ENCODE results near the gene CYB5R4. TPM values are rescaled to one million over a fixed set of nuclear protein-coding genes. Genes with fewer than 3 reads are reported as not detected.
"Not testable (repeated sequence)": the region's sequence is repeated elsewhere in the genome, so short reads cannot be mapped to it uniquely, and the experiment has no call there.

CYB5R4 gene
- total and polyA plus RNA-seq, 12 donors = 1.2 to 20.0 (median 15.5) TPM

- Histone ChIP-seq H3K9me3 (peaks cover 0 to 44% (median 15%) of the 10 kb centered on the region in 11 donors), H3K27ac (no peak overlapping the region), H3K4me1 (no peaks in the 10 kb centered on the region), H3K4me3 (no peak overlapping the region), H3K27me3 (no peaks in the 10 kb centered on the region), H3K36me3 (peaks cover 0 to 9% (median 0%) of the 10 kb centered on the region in 9 donors)
- ATAC-seq (no peak), DNase-seq (no peak)
- TF ChIP-seq, protein P1, sequence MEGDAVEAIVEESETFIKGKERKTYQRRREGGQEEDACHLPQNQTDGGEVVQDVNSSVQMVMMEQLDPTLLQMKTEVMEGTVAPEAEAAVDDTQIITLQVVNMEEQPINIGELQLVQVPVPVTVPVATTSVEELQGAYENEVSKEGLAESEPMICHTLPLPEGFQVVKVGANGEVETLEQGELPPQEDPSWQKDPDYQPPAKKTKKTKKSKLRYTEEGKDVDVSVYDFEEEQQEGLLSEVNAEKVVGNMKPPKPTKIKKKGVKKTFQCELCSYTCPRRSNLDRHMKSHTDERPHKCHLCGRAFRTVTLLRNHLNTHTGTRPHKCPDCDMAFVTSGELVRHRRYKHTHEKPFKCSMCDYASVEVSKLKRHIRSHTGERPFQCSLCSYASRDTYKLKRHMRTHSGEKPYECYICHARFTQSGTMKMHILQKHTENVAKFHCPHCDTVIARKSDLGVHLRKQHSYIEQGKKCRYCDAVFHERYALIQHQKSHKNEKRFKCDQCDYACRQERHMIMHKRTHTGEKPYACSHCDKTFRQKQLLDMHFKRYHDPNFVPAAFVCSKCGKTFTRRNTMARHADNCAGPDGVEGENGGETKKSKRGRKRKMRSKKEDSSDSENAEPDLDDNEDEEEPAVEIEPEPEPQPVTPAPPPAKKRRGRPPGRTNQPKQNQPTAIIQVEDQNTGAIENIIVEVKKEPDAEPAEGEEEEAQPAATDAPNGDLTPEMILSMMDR (IDR thresholded peaks at IDR 0.05) = no peak
- intact Hi-C loops (cut with DNase I) = no loop called here
- WGBS, 2 donors = 89 to 98% methylated on average over 4 of the region's 4 CpGs
Measured at GRCh38 chr6:83905648-83906047, 46.2 kb downstream of the CYB5R4 start.

- Histone ChIP-seq H3K36me3 (peaks cover 0 to 12% (median 0%) of the 10 kb centered on the region in 9 donors), H3K9me3 (peaks cover 0 to 26% (median 15%) of the 10 kb centered on the region in 11 donors)
- H3K4me3 ChIP-seq; DNase-seq; intact Hi-C loops (cut with DNase I); H3K4me1 ChIP-seq; H3K27ac ChIP-seq; ATAC-seq; H3K27me3 ChIP-seq: not testable (repeated sequence)
- 95 to 98% methylated on average over 5 of the region's 5 CpGs for WGBS, 2 donors
Measured at GRCh38 chr6:83907623-83908390, 48.3 kb downstream of the CYB5R4 start.

DNA sequence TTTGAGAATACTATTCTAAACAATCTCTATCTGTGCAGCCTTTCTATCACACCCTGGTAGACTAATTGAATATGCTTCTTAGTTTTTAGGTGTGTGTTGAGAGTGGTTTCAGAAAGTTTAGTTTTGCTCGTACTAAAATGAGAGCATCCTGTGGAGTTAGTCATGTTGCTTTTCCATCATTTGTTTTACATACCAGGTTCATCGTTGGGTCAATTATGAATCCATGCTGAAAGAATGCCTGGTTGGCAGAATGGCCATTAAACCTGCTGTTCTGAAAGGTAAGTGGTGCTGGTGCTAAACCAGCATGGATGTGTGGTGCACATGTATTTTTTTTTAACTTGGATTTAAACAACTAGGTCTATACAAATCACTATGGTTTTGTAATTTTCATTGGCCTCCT, 49.3 kb downstream of the CYB5R4 start:
- intact Hi-C loops (cut with DNase I) = no loop called here
- ATAC-seq = no peak

GRCh38 chr6:83911278-83911677, 51.8 kb downstream of the CYB5R4 start:
- DNase-seq = no peak
- intact Hi-C loops (cut with DNase I) = no loop called here
- Histone ChIP-seq H3K36me3 (peaks cover 0 to 12% (median 0%) of the 10 kb centered on the region in 9 donors), H3K27ac (no peak overlapping the region), H3K27me3 (no peaks in the 10 kb centered on the region), H3K9me3 (no peaks in the 10 kb centered on the region), H3K4me1 (peaks cover 0 to 9% (median 0%) of the 10 kb centered on the region in 9 donors), H3K4me3 (no peak overlapping the region)
- TF ChIP-seq, protein P1 (IDR thresholded peaks at IDR 0.05) = no peak
- no peak for ATAC-seq

More for the DNA sequence above, 49.3 kb downstream of the CYB5R4 start:
- Histone ChIP-seq H3K27me3 (no peaks in the 10 kb centered on the region), H3K36me3 (peaks cover 0 to 12% (median 0%) of the 10 kb centered on the region in 9 donors), H3K9me3 (peaks cover 0 to 16% (median 9%) of the 10 kb centered on the region in 11 donors), H3K4me3 (no peak overlapping the region), H3K27ac (no peak overlapping the region), H3K4me1 (peaks cover 0 to 9% (median 0%) of the 10 kb centered on the region in 9 donors)
- no peak for DNase-seq
- TF ChIP-seq, protein P1 (IDR thresholded peaks at IDR 0.05) = no peak
- 87 to 91% methylated on average over 2 of the region's 2 CpGs for WGBS, 2 donors

DNA sequence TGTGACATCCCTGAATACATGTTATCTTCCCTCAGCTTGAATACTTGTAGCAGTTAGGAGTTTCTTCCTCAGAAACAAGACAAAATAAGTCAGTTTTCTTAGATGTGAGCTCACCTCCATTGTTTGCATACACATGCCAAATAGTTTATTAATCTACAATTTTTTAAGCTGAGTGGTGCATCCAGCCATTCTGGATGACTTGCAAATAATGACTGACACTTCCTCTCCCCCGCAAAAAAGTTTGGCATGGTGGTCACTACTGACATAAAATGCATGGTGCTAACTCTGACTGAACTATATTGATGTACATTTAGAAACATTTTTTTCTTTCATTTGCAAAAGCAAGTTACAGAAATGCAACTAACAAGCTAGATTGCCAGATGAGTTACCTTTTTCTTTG, 55.5 kb downstream of the CYB5R4 start:
- no peak for DNase-seq
- no peaks in the 10 kb centered on the region for H3K9me3 ChIP-seq

More for the DNA sequence above, 55.5 kb downstream of the CYB5R4 start:
- no peak for ATAC-seq
- Histone ChIP-seq H3K36me3 (peaks cover 0 to 9% (median 0%) of the 10 kb centered on the region in 9 donors), H3K4me1 (peaks cover 0 to 9% (median 0%) of the 10 kb centered on the region in 9 donors), H3K27ac (no peak overlapping the region), H3K4me3 (no peak overlapping the region), H3K27me3 (no peaks in the 10 kb centered on the region)
- intact Hi-C loops (cut with DNase I) = no loop called here
- TF ChIP-seq, protein P1 (IDR thresholded peaks at IDR 0.05) = no peak
- WGBS, 2 donors = 66 to 78% methylated on average over 1 of the region's 1 CpG

Data from heart right ventricle (tissue), 16 donors.